ENCODE results near the gene STIM1.
"Not testable (repeated sequence)": the region's sequence is repeated elsewhere in the genome, so short reads cannot be mapped to it uniquely, and the experiment has no call there.

STIM1 gene

GRCh38 chr11:4049006-4049405 lies 193.5 kb downstream of the STIM1 start:
- Histone ChIP-seq H3K9ac (ENCODE audit: low read length) (no peak overlapping the region), H3K4me1 (ENCODE audit: control insufficient read depth, insufficient read depth, low read length) (peaks cover 8% of the 10 kb centered on the region), H3K36me3 (ENCODE audit: control insufficient read depth, insufficient read depth, low read length) (no peaks in the 10 kb centered on the region), H3K27ac (ENCODE audit: low read depth, low read length) (no peak overlapping the region), H3K27me3 (ENCODE audit: control insufficient read depth, insufficient read depth, low read length) (no peaks in the 10 kb centered on the region), H3K4me3 (ENCODE audit: low read length) (no peak overlapping the region)

- no peaks in the 10 kb centered on the region for H3K36me3 ChIP-seq (ENCODE audit: control insufficient read depth, insufficient read depth, low read length)
Observed at GRCh38 chr11:4050138-4050537, 194.7 kb downstream of the STIM1 start.

GRCh38 chr11:4053200-4053599 lies 197.7 kb downstream of the STIM1 start:
- H3K9ac ChIP-seq (ENCODE audit: low read length): not testable (repeated sequence)

More at GRCh38 chr11:4050138-4050537, 194.7 kb downstream of the STIM1 start:
- H3K4me3 ChIP-seq (ENCODE audit: low read length): no peak overlapping the region
- no peak overlapping the region for H3K9ac ChIP-seq (ENCODE audit: low read length)
- H3K27me3 ChIP-seq (ENCODE audit: control insufficient read depth, insufficient read depth, low read length): no peaks in the 10 kb centered on the region
- H3K27ac ChIP-seq (ENCODE audit: low read depth, low read length): no peak overlapping the region
- H3K4me1 ChIP-seq (ENCODE audit: control insufficient read depth, insufficient read depth, low read length): no peaks in the 10 kb centered on the region

GRCh38 chr11:4054643-4055042 lies 199.2 kb downstream of the STIM1 start:
- H3K27ac ChIP-seq (ENCODE audit: low read depth, low read length): no peak overlapping the region
- H3K36me3 ChIP-seq (ENCODE audit: control insufficient read depth, insufficient read depth, low read length): peaks cover 5% of the 10 kb centered on the region
- H3K9ac ChIP-seq (ENCODE audit: low read length): no peak overlapping the region

More at GRCh38 chr11:4053200-4053599, 197.7 kb downstream of the STIM1 start:
- not testable (repeated sequence) for H3K36me3 ChIP-seq (ENCODE audit: control insufficient read depth, insufficient read depth, low read length); H3K27me3 ChIP-seq (ENCODE audit: control insufficient read depth, insufficient read depth, low read length); H3K27ac ChIP-seq (ENCODE audit: low read depth, low read length); H3K4me1 ChIP-seq (ENCODE audit: control insufficient read depth, insufficient read depth, low read length); H3K4me3 ChIP-seq (ENCODE audit: low read length)

GRCh38 chr11:4059424-4059823 lies 204.0 kb downstream of the STIM1 start:
- Histone ChIP-seq H3K4me1 (ENCODE audit: control insufficient read depth, insufficient read depth, low read length) (no peaks in the 10 kb centered on the region), H3K27me3 (ENCODE audit: control insufficient read depth, insufficient read depth, low read length) (no peaks in the 10 kb centered on the region), H3K27ac (ENCODE audit: low read depth, low read length) (no peak overlapping the region), H3K9ac (ENCODE audit: low read length) (no peak overlapping the region), H3K36me3 (ENCODE audit: control insufficient read depth, insufficient read depth, low read length) (peaks cover 5% of the 10 kb centered on the region), H3K4me3 (ENCODE audit: low read length) (no peak overlapping the region)

More at GRCh38 chr11:4054643-4055042, 199.2 kb downstream of the STIM1 start:
- H3K4me1 ChIP-seq (ENCODE audit: control insufficient read depth, insufficient read depth, low read length): no peaks in the 10 kb centered on the region
- no peaks in the 10 kb centered on the region for H3K27me3 ChIP-seq (ENCODE audit: control insufficient read depth, insufficient read depth, low read length)
- no peak overlapping the region for H3K4me3 ChIP-seq (ENCODE audit: low read length)

GRCh38 chr11:4060182-4060923 lies 204.9 kb downstream of the STIM1 start:
- Histone ChIP-seq H3K27me3 (ENCODE audit: control insufficient read depth, insufficient read depth, low read length) (no peaks in the 10 kb centered on the region), H3K36me3 (ENCODE audit: control insufficient read depth, insufficient read depth, low read length) (peaks cover 5% of the 10 kb centered on the region), H3K27ac (ENCODE audit: low read depth, low read length) (no peak overlapping the region), H3K4me1 (ENCODE audit: control insufficient read depth, insufficient read depth, low read length) (peaks cover 7% of the 10 kb centered on the region), H3K4me3 (ENCODE audit: low read length) (no peak overlapping the region), H3K9ac (ENCODE audit: low read length) (no peak overlapping the region)

- peaks cover 5% of the 10 kb centered on the region for H3K36me3 ChIP-seq (ENCODE audit: control insufficient read depth, insufficient read depth, low read length)
- H3K9ac ChIP-seq (ENCODE audit: low read length): no peak overlapping the region
- H3K27ac ChIP-seq (ENCODE audit: low read depth, low read length): no peak overlapping the region
Observed at GRCh38 chr11:4061700-4062099, 206.2 kb downstream of the STIM1 start.

GRCh38 chr11:4063348-4063747 lies 207.9 kb downstream of the STIM1 start:
- Histone ChIP-seq H3K4me3 (ENCODE audit: low read length) (no peak overlapping the region), H3K4me1 (ENCODE audit: control insufficient read depth, insufficient read depth, low read length) (peaks cover 16% of the 10 kb centered on the region), H3K27me3 (ENCODE audit: control insufficient read depth, insufficient read depth, low read length) (no peaks in the 10 kb centered on the region), H3K36me3 (ENCODE audit: control insufficient read depth, insufficient read depth, low read length) (peaks cover 5% of the 10 kb centered on the region), H3K27ac (ENCODE audit: low read depth, low read length) (no peak overlapping the region), H3K9ac (ENCODE audit: low read length) (no peak overlapping the region)

More at GRCh38 chr11:4061700-4062099, 206.2 kb downstream of the STIM1 start:
- no peak overlapping the region for H3K4me3 ChIP-seq (ENCODE audit: low read length)
- H3K27me3 ChIP-seq (ENCODE audit: control insufficient read depth, insufficient read depth, low read length): no peaks in the 10 kb centered on the region
- H3K4me1 ChIP-seq (ENCODE audit: control insufficient read depth, insufficient read depth, low read length): peaks cover 16% of the 10 kb centered on the region

GRCh38 chr11:4064278-4064955 lies 209.0 kb downstream of the STIM1 start:
- Histone ChIP-seq H3K4me1 (ENCODE audit: control insufficient read depth, insufficient read depth, low read length) (peaks cover 22% of the 10 kb centered on the region), H3K9ac (ENCODE audit: low read length) (no peak overlapping the region), H3K4me3 (ENCODE audit: low read length) (no peak overlapping the region), H3K27me3 (ENCODE audit: control insufficient read depth, insufficient read depth, low read length) (no peaks in the 10 kb centered on the region), H3K27ac (ENCODE audit: low read depth, low read length) (no peak overlapping the region), H3K36me3 (ENCODE audit: control insufficient read depth, insufficient read depth, low read length) (peaks cover 2% of the 10 kb centered on the region)

- H3K4me1 ChIP-seq (ENCODE audit: control insufficient read depth, insufficient read depth, low read length): peaks cover 22% of the 10 kb centered on the region
- no peak overlapping the region for H3K9ac ChIP-seq (ENCODE audit: low read length)
- no peak overlapping the region for H3K4me3 ChIP-seq (ENCODE audit: low read length)
- H3K36me3 ChIP-seq (ENCODE audit: control insufficient read depth, insufficient read depth, low read length): peaks cover 2% of the 10 kb centered on the region
- no peaks in the 10 kb centered on the region for H3K27me3 ChIP-seq (ENCODE audit: control insufficient read depth, insufficient read depth, low read length)
- no peak overlapping the region for H3K27ac ChIP-seq (ENCODE audit: low read depth, low read length)
Observed at GRCh38 chr11:4065086-4065485, 209.6 kb downstream of the STIM1 start.

- Histone ChIP-seq H3K4me1 (ENCODE audit: control insufficient read depth, insufficient read depth, low read length) (peaks cover 22% of the 10 kb centered on the region), H3K27me3 (ENCODE audit: control insufficient read depth, insufficient read depth, low read length) (no peaks in the 10 kb centered on the region), H3K36me3 (ENCODE audit: control insufficient read depth, insufficient read depth, low read length) (peaks cover 4% of the 10 kb centered on the region), H3K27ac (ENCODE audit: low read depth, low read length) (no peak overlapping the region), H3K9ac (ENCODE audit: low read length) (no peak overlapping the region), H3K4me3 (ENCODE audit: low read length) (no peak overlapping the region)
Observed at GRCh38 chr11:4065601-4066377, 210.3 kb downstream of the STIM1 start.

- H3K9ac ChIP-seq (ENCODE audit: low read length): no peak overlapping the region
- no peak overlapping the region for H3K27ac ChIP-seq (ENCODE audit: low read depth, low read length)
- no peak overlapping the region for H3K4me3 ChIP-seq (ENCODE audit: low read length)
Observed at GRCh38 chr11:4066910-4067309, 211.4 kb downstream of the STIM1 start.

More at GRCh38 chr11:4066910-4067309, 211.4 kb downstream of the STIM1 start:
- peaks cover 4% of the 10 kb centered on the region for H3K36me3 ChIP-seq (ENCODE audit: control insufficient read depth, insufficient read depth, low read length)
- peaks cover 24% of the 10 kb centered on the region for H3K4me1 ChIP-seq (ENCODE audit: control insufficient read depth, insufficient read depth, low read length)
- no peaks in the 10 kb centered on the region for H3K27me3 ChIP-seq (ENCODE audit: control insufficient read depth, insufficient read depth, low read length)

All from rectal smooth muscle tissue (tissue), 1 donor.